K562 (cell line): ENCODE results near the gene UBE2S. TPM values are rescaled to one million over a fixed set of nuclear protein-coding genes. Genes with fewer than 3 reads are reported as not detected.
A peak's percentile ranks its signal among the peaks of the same experiment; 100 is the strongest.
"Not testable (repeated sequence)": the region's sequence is repeated elsewhere in the genome, so short reads cannot be mapped to it uniquely, and the experiment has no call there.

Experiments
- ATAC-seq: fragments of 200-7000 bp; cut with Tn5 transposase; 3 replicates; pipeline ENCODE4 v1.9.1; 2020; ENCODE audit warnings: moderate library complexity
- BruUV-seq: library from RNA; stranded (reverse); fragments of 400-500 nt; replicated peaks from 2 replicates; lab custom pipeline; 2021; lab: Mats Ljungman, UMichigan
- CTCF ChIA-PET: fragments of 300-600 bp; formaldehyde crosslinking; extraction: SDS; loops from one replicate; lab custom pipeline; 2021; ENCODE audit warnings: low intra/inter-chr PET ratio; lab: Yijun Ruan, JAX
- POLR2A ChIA-PET: fragments of 300-600, 350-650 bp; sonication (Branson Sonifier 250); formaldehyde crosslinking; extraction: SDS; loops from one replicate; lab custom pipeline; 2021; ENCODE audit warnings: antibody characterized with exemption, inconsistent platforms; lab: Yijun Ruan, JAX
- DNase-seq, 4 experiments: peaks; one replicate each; pipeline versions ENCODE4 v3.0.0 to v3.0.0-alpha.2; 2011 to 2018; ENCODE audit warnings: low spot score in 3 of 4, mixed read lengths in 3 of 4; ENCODE audit errors: extremely low read depth in 1 of 4
- FAIRE-seq: peaks from 2 replicates; lab custom pipeline; 2011; peaks lifted over from hg19 to GRCh38; lab: Jason Lieb, UNC
- H2AFZ ChIP-seq: 2 replicates; pipeline ENCODE4 v1.6.0; 2011; ENCODE audit warnings: low read depth, low read length, control low read depth, inconsistent platforms
- H3K27ac ChIP-seq: fragments of 200-600 bp; 3 replicates; pipeline ENCODE4 v1.8.0; 2011; ENCODE audit warnings: low read depth, mild to moderate bottlenecking, control low read depth, inconsistent platforms, low read length, moderate library complexity, mixed read lengths; ENCODE audit errors: extremely low read depth
- H3K27me3 ChIP-seq, 2 experiments: fragments of 300-600 bp in 1 of 2; 2 replicates in 1 of 2; 3 replicates in 1 of 2; pipeline versions ENCODE4 v1.6.0 to v1.8.0; 2011; ENCODE audit warnings: inconsistent platforms in 2 of 2, low read length in 2 of 2, mild to moderate bottlenecking in 1 of 2, mixed read lengths in 1 of 2, moderate library complexity in 1 of 2; ENCODE audit not compliant: control insufficient read depth in 2 of 2, insufficient read depth in 2 of 2
- H3K36me3 ChIP-seq: fragments of 300-600 bp; 3 replicates; pipeline ENCODE4 v1.8.0; 2011; ENCODE audit warnings: mild to moderate bottlenecking, low read length, inconsistent platforms; ENCODE audit not compliant: control insufficient read depth, insufficient read depth
- H3K4me1 ChIP-seq, 2 experiments: fragments of 200-600 bp in 1 of 2; replicated peaks in 1 of 2; 2 replicates in 1 of 2; 3 replicates in 1 of 2; pipeline versions ENCODE4 v1.5.1 to v1.8.0; 2011; ENCODE audit warnings: inconsistent platforms in 2 of 2, low read length in 2 of 2, mild to moderate bottlenecking in 1 of 2, mixed read lengths in 1 of 2, moderate library complexity in 1 of 2; ENCODE audit not compliant: control insufficient read depth in 2 of 2, insufficient read depth in 2 of 2
- H3K4me2 ChIP-seq: 2 replicates; pipeline ENCODE4 v1.6.1; 2011; ENCODE audit warnings: low read length, control low read depth, inconsistent platforms, mixed read lengths; ENCODE audit not compliant: insufficient read depth
- H3K4me3 ChIP-seq: fragments of 200-600 bp; sonication (generic), shearing (Covaris generic); 2 replicates; pipeline ENCODE4 v1.5.1; 2016; ENCODE audit warnings: control low read depth, inconsistent platforms
- H3K79me2 ChIP-seq: fragments of 200-600 bp; 3 replicates; pipeline ENCODE4 v1.8.0; 2011; ENCODE audit warnings: low read length, inconsistent platforms; ENCODE audit not compliant: control insufficient read depth, insufficient read depth
- H3K9ac ChIP-seq, 2 experiments: 2 replicates each; pipeline versions ENCODE4 v1.6.0 to v1.6.1; 2011; ENCODE audit warnings: low read depth in 2 of 2, low read length in 2 of 2, control low read depth in 1 of 2, inconsistent platforms in 1 of 2, mild to moderate bottlenecking in 1 of 2, mixed read lengths in 1 of 2; ENCODE audit not compliant: insufficient read depth in 1 of 2
- H3K9me1 ChIP-seq: one replicate; pipeline ENCODE4 v1.6.0; 2011; ENCODE audit warnings: inconsistent platforms, mild to moderate bottlenecking, low read length, moderate library complexity; ENCODE audit not compliant: control insufficient read depth, insufficient read depth
- H3K9me3 ChIP-seq: replicated peaks from 2 replicates; pipeline ENCODE4 v1.5.1; 2011; ENCODE audit warnings: low read depth, low read length, inconsistent platforms; ENCODE audit not compliant: control insufficient read depth, insufficient read depth
- H4K20me1 ChIP-seq: replicated peaks from 2 replicates; pipeline ENCODE4 v1.6.1; 2011; ENCODE audit warnings: low read length, inconsistent platforms, mixed read lengths; ENCODE audit not compliant: control insufficient read depth, insufficient read depth
- ILF3 ChIP-seq: fragments of 450-650 bp; IDR thresholded peaks from 2 replicates; pipeline ENCODE4 v1.6.1; 2018; ENCODE audit warnings: antibody characterized with exemption, mild to moderate bottlenecking, moderate library complexity, borderline replicate concordance
- NCOR1 ChIP-seq: fragments of 450-650 bp; IDR thresholded peaks from 2 replicates; pipeline ENCODE4 v1.6.1; 2016; ENCODE audit warnings: mild to moderate bottlenecking, moderate library complexity
- POLR2A ChIP-seq: fragments of 450-650 bp; conservative IDR thresholded peaks from 2 replicates; pipeline ENCODE4 v1.6.1; 2016
- POLR2AphosphoS2 ChIP-seq: IDR thresholded peaks from 2 replicates; pipeline ENCODE4 v1.6.1; 2012; ENCODE audit warnings: low read length, improper control_type of control experiment
- POLR2AphosphoS5 ChIP-seq: IDR thresholded peaks from 2 replicates; pipeline ENCODE4 v1.6.1; 2011; ENCODE audit warnings: mild to moderate bottlenecking, low read depth, low read length, moderate library complexity; ENCODE audit not compliant: control insufficient read depth, insufficient read depth
- POLR2B ChIP-seq: fragments of 450-650 bp; IDR thresholded peaks from 2 replicates; pipeline ENCODE4 v1.6.1; 2018; ENCODE audit warnings: low read depth; ENCODE audit not compliant: partially characterized antibody
- POLR2G ChIP-seq: fragments of 200-400 bp; formaldehyde crosslinking; IDR thresholded peaks from 2 replicates; pipeline ENCODE4 v1.6.1; 2017; ENCODE audit warnings: low read depth, mild to moderate bottlenecking, antibody characterized with exemption, low read length, moderate library complexity
- RAD21 ChIP-seq, 2 experiments: fragments of 250-450 bp in 1 of 2; fragments of 450-650 bp in 1 of 2; sonication (Bioruptor Pico) in 1 of 2; formaldehyde crosslinking in 1 of 2; IDR thresholded peaks in 1 of 2; conservative IDR thresholded peaks in 1 of 2; 2 replicates each; pipeline versions ENCODE4 v1.4.0 to v1.8.0; 2020 to 2022; ENCODE audit warnings: mild to moderate bottlenecking in 2 of 2, moderate library complexity in 1 of 2
- RBFOX2 ChIP-seq: fragments of 200-400 bp; formaldehyde crosslinking; IDR thresholded peaks from 2 replicates; pipeline ENCODE4 v1.6.1; 2017; ENCODE audit warnings: low read depth, mild to moderate bottlenecking, low read length, moderate library complexity
- RBM22 ChIP-seq: fragments of 200-400 bp; formaldehyde crosslinking; IDR thresholded peaks from 2 replicates; pipeline ENCODE4 v1.6.1; 2018; ENCODE audit warnings: low read length, low read depth; ENCODE audit not compliant: poor library complexity, severe bottlenecking
- SIN3A ChIP-seq, 2 experiments: fragments of 150-350 bp in 1 of 2; IDR thresholded peaks; 2 replicates each; pipeline ENCODE4 v1.6.1; 2011 to 2016; ENCODE audit warnings: borderline replicate concordance in 2 of 2, low read depth in 2 of 2, low read length in 2 of 2, mild to moderate bottlenecking in 2 of 2, moderate library complexity in 2 of 2; ENCODE audit not compliant: control insufficient read depth in 1 of 2
- SUPT5H ChIP-seq: fragments of 450-650 bp; IDR thresholded peaks from 2 replicates; pipeline ENCODE4 v1.6.1; 2016
- THRAP3 ChIP-seq: fragments of 450-650 bp; IDR thresholded peaks from 2 replicates; pipeline ENCODE4 v1.6.1; 2016; ENCODE audit warnings: mild to moderate bottlenecking, inconsistent platforms, borderline replicate concordance
- ZNF134 ChIP-seq: fragments of 250-450 bp; sonication (Bioruptor Pico); conservative IDR thresholded peaks from 2 replicates; pipeline ENCODE4 v1.4.0; 2020
- ZNF239 ChIP-seq: fragments of 250-450 bp; sonication (Bioruptor Pico); IDR thresholded peaks from 2 replicates; pipeline ENCODE4 v1.4.0; 2020; ENCODE audit warnings: mild to moderate bottlenecking
- WGBS: fragments of 100-300 bp; shearing (Covaris generic); methylation state at CpG from one replicate; pipeline ENCODE4 v1.1.6; 2016; ENCODE audit warnings: low coverage, mixed read lengths; ENCODE audit not compliant: insufficient coverage; ENCODE audit errors: missing lambda C conversion rate; 5-methylcytosine and 5-hydroxymethylcytosine counted together
- in situ Hi-C: fragments of 300-500 bp; cut with MboI; formaldehyde crosslinking; loops from 4 replicates; pipeline ENCODE4 v1.15.0; 2018; ENCODE audit warnings: inconsistent platforms, mixed read lengths
- intact Hi-C: fragments of 100-400 bp; cut with micrococcal nuclease; formaldehyde crosslinking; loops from 2 replicates; pipeline ENCODE4 v1.14.2; 2022
- polyA plus RNA-seq, 8 experiments: library from polyadenylated mRNA; depleted of rRNA in 4 of 8; stranded (reverse) in 5 of 8; unstranded in 3 of 8; fragments of >200 nt; fragmentation: Nextera tagmentation in 2 of 8; fragmentation: Illumina TruSeq in 1 of 8; extraction: Ambion mirVana in 2 of 8; extraction: Trizol in 1 of 8; gene quantifications; 2 replicates each; pipeline versions ENCODE4 v1.2.1 to v1.2.3, GENCODE V29; 2011 to 2014; ENCODE audit warnings: inconsistent platforms in 1 of 8, missing spikeins in 1 of 8
- total RNA-seq, 7 experiments: library from RNA; depleted of rRNA in 6 of 7; stranded (reverse); fragments of >200 nt in 6 of 7; fragmentation: Illumina TruSeq in 2 of 7; extraction: Trizol in 2 of 7; gene quantifications; 2 replicates each; pipeline versions ENCODE4 v1.2.1 to v1.2.3, GENCODE V29; 2011 to 2021; ENCODE audit warnings: low replicate concordance in 1 of 7

UBE2S gene
- total and polyA plus RNA-seq, 9 of the 15 experiments (the other 6 are each of a cell fraction or from before 2014, with no cell fraction given), result 1.5 to 1,305 (median 157) TPM

DNA sequence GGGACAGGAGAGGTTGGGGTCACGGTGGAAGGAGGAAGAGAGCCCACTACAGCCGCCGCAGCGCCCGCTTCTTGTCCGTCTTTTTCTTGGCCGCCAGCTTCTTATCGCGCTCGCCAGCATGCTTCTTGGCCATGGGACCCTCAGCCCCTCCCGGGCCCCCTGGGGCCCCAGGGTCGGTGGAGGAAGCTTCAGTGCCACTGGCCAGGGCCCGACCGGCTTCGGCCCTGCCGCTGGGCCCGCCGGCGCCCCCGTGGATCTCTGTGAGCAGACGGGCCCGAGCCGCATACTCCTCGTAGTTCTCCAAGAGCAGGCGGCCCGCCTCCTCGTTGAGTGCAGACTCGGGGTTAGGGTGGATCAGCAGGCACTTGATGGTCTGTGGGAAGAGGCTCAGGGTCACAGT lies 6.2 kb downstream of the UBE2S start:
- BruUV-seq, H3K9me1 ChIP-seq, H3K4me3 ChIP-seq, H3K9ac ChIP-seq, intact Hi-C loops, FAIRE-seq, H3K27me3 ChIP-seq, ATAC-seq, H2AFZ ChIP-seq, H3K4me2 ChIP-seq, in situ Hi-C loops, CTCF ChIA-PET, H3K27ac ChIP-seq, H3K9me3 ChIP-seq, DNase-seq: not testable (repeated sequence)
- peaks cover 38% of the 10 kb centered on the region for H4K20me1 ChIP-seq
- TF ChIP-seq RBFOX2 (peak; percentile 71), POLR2G (peak; percentile 70), RBM22 (peak; percentile 56)
- H3K36me3 ChIP-seq, result peaks cover 55% of the 10 kb centered on the region
- 75% methylated on average over 2 of the region's 28 CpGs for WGBS
- H3K79me2 ChIP-seq, result peaks cover 36% of the 10 kb centered on the region
- H3K4me1 ChIP-seq, result peaks cover 11 to 30% of the 10 kb centered on the region in 2 experiments; a peak in 4 of 5 replicates
- POLR2A ChIA-PET, result interaction anchor here (2.0 to 6.6 kb wide), 3 partner anchors 13 to 108 kb away, joined by 8 to 195 read pairs (median 97); partner anchors contain the start of genes RPL28 and TMEM238

DNA sequence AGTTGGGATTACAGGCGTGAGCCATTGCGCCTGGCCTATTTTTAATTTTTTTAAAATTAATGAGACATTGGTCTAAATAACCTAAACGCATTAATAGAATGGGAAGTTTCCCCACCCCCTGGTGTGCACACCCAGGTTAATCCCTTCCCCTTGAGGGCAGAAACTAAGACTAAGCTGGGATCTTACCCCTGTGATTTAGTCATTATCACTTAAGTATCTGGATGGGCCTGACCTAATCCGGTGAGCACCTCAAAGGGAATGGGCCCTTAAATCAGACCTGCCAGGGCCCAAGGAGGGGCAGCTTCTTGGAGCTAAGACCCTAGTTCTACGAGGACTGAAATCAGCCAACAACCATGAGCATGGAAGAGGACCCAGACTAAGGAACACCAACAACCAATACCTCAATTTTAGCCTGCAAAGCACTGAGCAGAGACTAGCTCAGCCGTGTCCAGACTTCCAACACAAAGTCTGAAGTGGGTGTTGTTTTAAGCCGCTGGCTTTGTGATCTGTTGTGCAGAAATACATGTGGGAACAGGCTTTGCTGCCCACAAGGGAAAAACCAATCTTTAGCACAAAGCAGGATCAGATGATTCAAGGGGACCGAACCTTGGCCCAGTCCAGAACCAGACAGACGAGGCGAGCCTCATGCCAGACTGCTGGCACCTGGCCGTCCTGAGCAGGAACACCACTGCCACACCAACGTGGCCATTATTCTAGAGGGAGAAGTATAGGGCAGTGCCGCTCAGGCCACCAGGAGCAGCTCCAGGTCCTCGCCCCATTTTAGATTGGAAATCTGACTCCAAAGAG lies 7.1 kb downstream of the UBE2S start:
- peaks cover 2 to 21% of the 10 kb centered on the region in 2 experiments; a peak in 4 of 5 replicates for H3K4me1 ChIP-seq
- no peak overlapping the region for H3K4me2 ChIP-seq
- H3K79me2 ChIP-seq, result peaks cover 27% of the 10 kb centered on the region
- peak; percentile 62 for ATAC-seq
- H3K9me1 ChIP-seq, result peaks cover under 1% of the 10 kb centered on the region
- intact Hi-C loops (no loop called here), in situ Hi-C loops (no loop called here)
- H3K9me3 ChIP-seq, result no peaks in the 10 kb centered on the region
- peak; percentile 35 for FAIRE-seq
- WGBS, result 82% methylated on average over 14 of the region's 14 CpGs
- H3K36me3 ChIP-seq, result peaks cover 46% of the 10 kb centered on the region
- BruUV-seq, result no TSS peak
- no peak for DNase-seq
- H4K20me1 ChIP-seq, result peaks cover 29% of the 10 kb centered on the region
- no peak overlapping the region for H3K4me3 ChIP-seq
- H2AFZ ChIP-seq, result no peak overlapping the region
- H3K27me3 ChIP-seq, result no peaks in the 10 kb centered on the region
- TF ChIP-seq POLR2AphosphoS2 (peak; percentile 79; the same call in 1 of the 2 replicates), POLR2G (no peak), RAD21 (CRISPR knock-in tag; conservative IDR thresholded peaks at IDR 0.05 in 1 of 2, IDR thresholded peaks at IDR 0.05 in 1 of 2) (no peak), ILF3 (0 out of 2 replicates have a peak, but pooled peaks have one; percentile 14), POLR2A (peak; percentile 56), ZNF239 (no peak), NCOR1 (0 out of 2 replicates have a peak, but pooled peaks have one; percentile 11), SIN3A (IDR thresholded peaks at IDR 0.05; ENCODE audit: borderline replicate concordance in 2 of 2, control insufficient read depth in 1 of 2, low read depth in 2 of 2, low read length in 2 of 2) (peak in 1 of 2 experiments; percentile 11; a peak in 1 of 4 replicates), ZNF134 (CRISPR knock-in tag) (peak; percentile 94), SUPT5H (peak; percentile 59), POLR2AphosphoS5 (peak; percentile 69), POLR2B (peak; percentile 48), THRAP3 (0 out of 2 replicates have a peak, but pooled peaks have one; percentile 22)
- CTCF ChIA-PET, result no interaction called here
- no peak overlapping the region for H3K27ac ChIP-seq
- peak overlapping the region in 1 of 2 experiments; percentile 80; a peak in 1 of 4 replicates for H3K9ac ChIP-seq
- POLR2A ChIA-PET, result interaction anchor here (0.5 to 5.1 kb wide), 14 partner anchors 12 to 225 kb away, joined by 3 to 97 read pairs (median 5); partner anchors contain the start of genes ISOC2, PPP6R1, PTPRH and RPL28
